PFSK-1 (cell line): ENCODE data around the gene KCNH1.

Experiments
- SIN3A ChIP-seq: IDR thresholded peaks from 2 replicates; pipeline ENCODE4 v1.6.1; 2012; ENCODE audit warnings: mild to moderate bottlenecking, low read length, moderate library complexity, borderline replicate concordance; ENCODE audit not compliant: insufficient read depth
- TAF1 ChIP-seq: IDR thresholded peaks from 2 replicates; pipeline ENCODE4 v1.6.1; 2012; ENCODE audit warnings: low read length, control low read depth, borderline replicate concordance; ENCODE audit not compliant: insufficient read depth

- TF ChIP-seq TAF1, result no peak
- TF ChIP-seq SIN3A, result no peak
Observed at GRCh38 chr1:210800756-210801155, 333.2 kb downstream of the KCNH1 start.
